Thyroid gland (tissue), 4 donors: ENCODE results near the gene KCNJ15.

ENCODE experiments used
- CTCF ChIP-seq, 6 experiments: fragments of 200-600 bp in 3 of 6; fragments of 450-650 bp in 3 of 6; sonication (generic) in 3 of 6; IDR thresholded peaks; one replicate each; pipeline ENCODE4 v1.5.1; 2016 to 2019; ENCODE audit warnings: antibody characterized with exemption in 6 of 6, mild to moderate bottlenecking in 2 of 6, inconsistent platforms in 1 of 6, moderate library complexity in 1 of 6
- POLR2A ChIP-seq, 2 donors: fragments of 450-650 bp; IDR thresholded peaks; one replicate each; pipeline ENCODE4 v1.6.1; 2017; ENCODE audit warnings: antibody characterized with exemption in 2 of 2, mild to moderate bottlenecking in 2 of 2, moderate library complexity in 1 of 2

- no peak for TF ChIP-seq CTCF (IDR thresholded peaks at IDR 0.05)
- no peak for TF ChIP-seq POLR2A (IDR thresholded peaks at IDR 0.05)
Measured at GRCh38 chr21:38228537-38228936, 28.3 kb upstream of the KCNJ15 start.
